Measurements from ENCODE around the gene KIF5C. TPM values are rescaled to one million over a fixed set of nuclear protein-coding genes. Genes with fewer than 3 reads are reported as not detected.

Gene KIF5C
- total and polyA plus RNA-seq, 2 donors: 0.19 to 1.4 TPM

DNA sequence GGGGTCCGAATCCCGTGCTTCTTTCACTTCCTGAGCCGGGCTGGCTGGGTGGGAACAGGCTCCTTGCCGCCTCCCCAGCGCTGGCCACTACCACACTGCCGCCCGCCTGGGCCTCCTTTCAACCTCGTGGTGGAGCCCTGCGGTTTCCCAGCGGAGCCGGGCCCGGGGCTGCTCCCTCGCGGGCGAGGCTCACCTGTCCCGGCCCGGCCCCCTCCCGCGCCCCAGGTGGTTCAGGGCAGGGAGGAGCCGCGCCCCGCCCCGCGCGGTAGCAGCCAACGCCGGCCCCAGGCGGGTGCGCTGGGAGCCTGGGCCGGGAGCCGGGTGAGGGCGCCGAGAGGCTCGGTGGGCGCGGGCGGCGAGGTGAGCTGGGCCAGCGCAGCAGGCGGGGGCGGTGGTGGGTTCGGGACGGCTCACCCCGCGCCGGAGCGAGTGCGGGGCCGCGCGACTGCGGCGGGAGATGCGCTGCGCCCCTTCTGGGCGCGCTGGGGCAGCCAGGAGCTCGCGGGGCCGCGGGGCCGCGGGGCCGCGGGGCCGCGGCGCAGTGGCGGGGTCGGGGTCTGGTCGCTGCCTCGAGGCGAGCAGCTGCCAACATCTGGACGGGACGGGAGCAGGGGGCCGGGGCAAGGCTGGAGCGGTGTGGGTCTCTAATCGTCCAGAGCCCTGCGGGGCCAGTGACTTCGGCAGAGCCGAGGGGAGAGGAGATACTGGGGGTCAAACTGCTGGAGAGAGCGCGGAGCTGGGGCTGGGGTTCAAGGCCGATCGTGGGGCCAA, 163.6 kb downstream of the KIF5C start, which contains the start of gene LYPD6B:
Gene LYPD6B (plus strand): TSS at position 258 of the 771 bp plus-strand sequence. CDS start 92,250 bp downstream, outside the sequence.
- H3K36me3 ChIP-seq (ENCODE audit: control insufficient read depth in 2 of 2, insufficient read depth in 2 of 2, low read length in 1 of 2): no peaks in the 10 kb centered on the region
- WGBS: 3% methylated on average over 85 of the region's 85 CpGs
- H3K4me3 ChIP-seq (ENCODE audit: low read length in 2 of 2): peak within 1 kb of the TSS in 1 of 2 donors; percentile 21
- H3K27me3 ChIP-seq (ENCODE audit: control insufficient read depth in 2 of 2, insufficient read depth in 1 of 2, low read length in 1 of 2): peaks cover 24 to 44% of the 10 kb centered on the region in 2 donors
- H3K27ac ChIP-seq (ENCODE audit: low read depth in 1 of 2, low read length in 1 of 2): no peak within 1 kb of the TSS
- peaks cover 0 to 2% of the 10 kb centered on the region in 2 donors for H3K4me1 ChIP-seq (ENCODE audit: control insufficient read depth in 2 of 2, insufficient read depth in 2 of 2, low read length in 2 of 2)
- no peak for DNase-seq (ENCODE audit: low read depth in 6 of 9, low spot score in 9 of 9)
- H3K9me3 ChIP-seq (ENCODE audit: control insufficient read depth in 2 of 2, insufficient read depth in 1 of 2, low read length in 1 of 2): no peaks in the 10 kb centered on the region

DNA sequence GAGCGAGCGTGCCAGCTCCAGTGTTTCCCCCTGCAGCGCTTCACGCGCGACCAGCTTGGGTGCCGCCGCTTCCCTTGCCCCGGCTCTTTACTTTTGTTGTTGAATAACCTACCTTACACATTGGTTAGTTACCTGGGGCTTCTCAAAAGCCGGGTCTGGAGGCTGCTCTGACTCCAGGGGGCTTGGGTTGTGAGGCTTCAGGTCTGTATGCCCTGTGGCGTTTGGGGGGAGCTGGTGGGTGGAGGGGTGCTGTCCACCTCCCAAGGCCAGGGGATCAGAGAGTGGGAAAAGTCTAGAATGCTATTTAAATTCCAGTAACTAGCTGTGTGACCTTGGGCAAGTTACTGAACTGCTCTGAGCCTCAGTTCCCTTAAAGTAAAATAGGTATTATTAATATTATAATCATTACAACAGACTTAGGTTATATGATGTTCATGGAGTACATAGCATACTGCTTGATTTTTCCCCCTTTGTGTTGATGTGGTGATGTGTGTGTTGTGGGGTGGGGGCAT, 164.2 kb downstream of the KIF5C start:
- H3K4me3 ChIP-seq (ENCODE audit: low read length in 2 of 2): no peak overlapping the region
- peaks cover 0 to 2% of the 10 kb centered on the region in 2 donors for H3K4me1 ChIP-seq (ENCODE audit: control insufficient read depth in 2 of 2, insufficient read depth in 2 of 2, low read length in 2 of 2)
- no peak overlapping the region for H3K27ac ChIP-seq (ENCODE audit: low read depth in 1 of 2, low read length in 1 of 2)
- H3K27me3 ChIP-seq (ENCODE audit: control insufficient read depth in 2 of 2, insufficient read depth in 1 of 2, low read length in 1 of 2): peaks cover 24 to 44% of the 10 kb centered on the region in 2 donors
- DNase-seq (ENCODE audit: low read depth in 6 of 9, low spot score in 9 of 9): no peak
- no peaks in the 10 kb centered on the region for H3K9me3 ChIP-seq (ENCODE audit: control insufficient read depth in 2 of 2, insufficient read depth in 1 of 2, low read length in 1 of 2)
- WGBS: 56% methylated on average over 11 of the region's 11 CpGs
- H3K36me3 ChIP-seq (ENCODE audit: control insufficient read depth in 2 of 2, insufficient read depth in 2 of 2, low read length in 1 of 2): no peaks in the 10 kb centered on the region

- 78% methylated on average over 7 of the region's 7 CpGs for WGBS
- H3K36me3 ChIP-seq (ENCODE audit: control insufficient read depth in 2 of 2, insufficient read depth in 2 of 2, low read length in 1 of 2): no peaks in the 10 kb centered on the region
- peaks cover 24 to 44% of the 10 kb centered on the region in 2 donors for H3K27me3 ChIP-seq (ENCODE audit: control insufficient read depth in 2 of 2, insufficient read depth in 1 of 2, low read length in 1 of 2)
- no peak overlapping the region for H3K4me3 ChIP-seq (ENCODE audit: low read length in 2 of 2)
- H3K4me1 ChIP-seq (ENCODE audit: control insufficient read depth in 2 of 2, insufficient read depth in 2 of 2, low read length in 2 of 2): peaks cover 0 to 2% of the 10 kb centered on the region in 2 donors
- H3K9me3 ChIP-seq (ENCODE audit: control insufficient read depth in 2 of 2, insufficient read depth in 1 of 2, low read length in 1 of 2): no peaks in the 10 kb centered on the region
- peak in 3 of 9 donors; percentile 11 to 16 (median 13) for DNase-seq (ENCODE audit: low read depth in 6 of 9, low spot score in 9 of 9)
- H3K27ac ChIP-seq (ENCODE audit: low read depth in 1 of 2, low read length in 1 of 2): no peak overlapping the region
Measured at GRCh38 chr2:149040451-149040850, 165.4 kb downstream of the KIF5C start.

GRCh38 chr2:149041482-149041881, 166.5 kb downstream of the KIF5C start:
- peaks cover 0 to 2% of the 10 kb centered on the region in 2 donors for H3K4me1 ChIP-seq (ENCODE audit: control insufficient read depth in 2 of 2, insufficient read depth in 2 of 2, low read length in 2 of 2)
- WGBS: 98% methylated on average over 1 of the region's 1 CpG
- no peak for DNase-seq (ENCODE audit: low read depth in 6 of 9, low spot score in 9 of 9)
- no peaks in the 10 kb centered on the region for H3K9me3 ChIP-seq (ENCODE audit: control insufficient read depth in 2 of 2, insufficient read depth in 1 of 2, low read length in 1 of 2)
- peaks cover 24 to 40% of the 10 kb centered on the region in 2 donors for H3K27me3 ChIP-seq (ENCODE audit: control insufficient read depth in 2 of 2, insufficient read depth in 1 of 2, low read length in 1 of 2)
- no peak overlapping the region for H3K4me3 ChIP-seq (ENCODE audit: low read length in 2 of 2)
- H3K27ac ChIP-seq (ENCODE audit: low read depth in 1 of 2, low read length in 1 of 2): no peak overlapping the region
- H3K36me3 ChIP-seq (ENCODE audit: control insufficient read depth in 2 of 2, insufficient read depth in 2 of 2, low read length in 1 of 2): no peaks in the 10 kb centered on the region

DNA sequence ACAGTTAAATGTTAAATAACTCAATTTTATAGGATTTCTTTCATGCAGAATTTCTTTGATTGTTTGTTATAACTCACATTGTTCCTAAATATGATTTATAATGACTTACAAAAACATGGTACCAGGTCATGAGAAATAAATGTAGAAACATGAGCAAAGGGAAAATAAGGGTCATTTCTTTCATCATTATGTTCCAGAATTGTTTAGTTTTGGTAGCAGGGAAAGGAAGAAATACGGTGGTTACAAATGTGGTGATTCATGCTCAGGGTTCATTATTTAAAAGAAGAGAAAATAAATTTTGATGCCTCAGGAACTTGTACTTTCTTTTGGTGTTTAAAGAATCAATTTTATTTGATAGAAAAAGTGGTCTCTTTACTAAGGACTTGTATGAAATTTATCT, 167.9 kb downstream of the KIF5C start:
- Histone ChIP-seq H3K9me3 (ENCODE audit: control insufficient read depth in 2 of 2, insufficient read depth in 1 of 2, low read length in 1 of 2) (no peaks in the 10 kb centered on the region), H3K4me1 (ENCODE audit: control insufficient read depth in 2 of 2, insufficient read depth in 2 of 2, low read length in 2 of 2) (peaks cover 0 to 2% of the 10 kb centered on the region in 2 donors), H3K4me3 (ENCODE audit: low read length in 2 of 2) (no peak overlapping the region), H3K27ac (ENCODE audit: low read depth in 1 of 2, low read length in 1 of 2) (no peak overlapping the region), H3K36me3 (ENCODE audit: control insufficient read depth in 2 of 2, insufficient read depth in 2 of 2, low read length in 1 of 2) (no peaks in the 10 kb centered on the region), H3K27me3 (ENCODE audit: control insufficient read depth in 2 of 2, insufficient read depth in 1 of 2, low read length in 1 of 2) (peaks cover 20 to 26% of the 10 kb centered on the region in 2 donors)
- 86% methylated on average over 1 of the region's 1 CpG for WGBS
- DNase-seq (ENCODE audit: low read depth in 6 of 9, low spot score in 9 of 9): no peak

- no peaks in the 10 kb centered on the region for H3K9me3 ChIP-seq (ENCODE audit: control insufficient read depth in 2 of 2, insufficient read depth in 1 of 2, low read length in 1 of 2)
- H3K36me3 ChIP-seq (ENCODE audit: control insufficient read depth in 2 of 2, insufficient read depth in 2 of 2, low read length in 1 of 2): no peaks in the 10 kb centered on the region
- DNase-seq (ENCODE audit: low read depth in 6 of 9, low spot score in 9 of 9): no peak
- peaks cover 5 to 12% of the 10 kb centered on the region in 2 donors for H3K27me3 ChIP-seq (ENCODE audit: control insufficient read depth in 2 of 2, insufficient read depth in 1 of 2, low read length in 1 of 2)
- H3K4me1 ChIP-seq (ENCODE audit: control insufficient read depth in 2 of 2, insufficient read depth in 2 of 2, low read length in 2 of 2): no peaks in the 10 kb centered on the region
- H3K4me3 ChIP-seq (ENCODE audit: low read length in 2 of 2): no peak overlapping the region
- H3K27ac ChIP-seq (ENCODE audit: low read depth in 1 of 2, low read length in 1 of 2): no peak overlapping the region
- 85% methylated on average over 1 of the region's 1 CpG for WGBS
Measured at GRCh38 chr2:149044500-149044899, 169.5 kb downstream of the KIF5C start.

DNA sequence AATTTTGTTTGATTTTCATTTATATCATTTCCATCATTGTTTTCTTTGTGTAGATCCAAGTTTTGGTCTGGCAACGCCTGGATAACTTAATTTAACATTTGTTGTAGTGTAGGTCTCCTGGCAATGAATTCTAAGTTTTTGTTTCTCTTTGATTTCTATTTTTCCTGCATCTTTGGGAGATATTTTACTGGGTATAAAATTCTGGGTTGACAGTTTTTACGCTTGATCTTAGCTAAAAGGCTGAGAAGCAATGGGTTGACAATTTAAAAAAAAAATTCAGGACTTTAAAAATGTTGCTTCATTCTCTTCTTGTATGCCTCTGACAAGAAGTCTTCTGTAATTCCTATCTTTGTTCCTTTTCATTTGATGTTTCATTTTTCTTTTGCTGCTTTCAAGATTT, 172.1 kb downstream of the KIF5C start:
- 88% methylated on average over 2 of the region's 2 CpGs for WGBS
- H3K4me1 ChIP-seq (ENCODE audit: control insufficient read depth in 2 of 2, insufficient read depth in 2 of 2, low read length in 2 of 2): no peaks in the 10 kb centered on the region
- no peaks in the 10 kb centered on the region for H3K27me3 ChIP-seq (ENCODE audit: control insufficient read depth in 2 of 2, insufficient read depth in 1 of 2, low read length in 1 of 2)
- no peak overlapping the region for H3K4me3 ChIP-seq (ENCODE audit: low read length in 2 of 2)
- no peaks in the 10 kb centered on the region for H3K36me3 ChIP-seq (ENCODE audit: control insufficient read depth in 2 of 2, insufficient read depth in 2 of 2, low read length in 1 of 2)
- no peaks in the 10 kb centered on the region for H3K9me3 ChIP-seq (ENCODE audit: control insufficient read depth in 2 of 2, insufficient read depth in 1 of 2, low read length in 1 of 2)
- DNase-seq (ENCODE audit: low read depth in 6 of 9, low spot score in 9 of 9): no peak
- H3K27ac ChIP-seq (ENCODE audit: low read depth in 1 of 2, low read length in 1 of 2): no peak overlapping the region

DNA sequence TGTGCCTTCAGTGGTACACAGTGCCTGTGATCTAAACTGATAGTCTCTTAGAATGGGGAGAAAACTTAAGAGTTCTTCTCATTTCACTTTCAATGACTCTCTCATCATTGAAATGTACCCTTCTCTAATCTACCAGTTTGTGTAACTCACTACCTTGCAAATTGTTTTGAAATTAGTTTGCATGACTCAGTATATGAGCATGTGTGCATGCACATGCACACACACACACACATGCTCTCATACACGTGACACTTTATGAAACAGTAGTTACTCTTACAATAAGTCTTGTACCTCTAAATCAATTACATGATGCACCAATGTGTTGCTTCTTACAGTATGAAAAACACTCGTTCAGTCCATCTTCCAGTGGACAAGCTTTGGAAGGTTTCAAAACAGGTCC, 174.1 kb downstream of the KIF5C start:
- Histone ChIP-seq H3K27ac (ENCODE audit: low read depth in 1 of 2, low read length in 1 of 2) (no peak overlapping the region), H3K36me3 (ENCODE audit: control insufficient read depth in 2 of 2, insufficient read depth in 2 of 2, low read length in 1 of 2) (no peaks in the 10 kb centered on the region), H3K9me3 (ENCODE audit: control insufficient read depth in 2 of 2, insufficient read depth in 1 of 2, low read length in 1 of 2) (no peaks in the 10 kb centered on the region), H3K27me3 (ENCODE audit: control insufficient read depth in 2 of 2, insufficient read depth in 1 of 2, low read length in 1 of 2) (no peaks in the 10 kb centered on the region), H3K4me3 (ENCODE audit: low read length in 2 of 2) (no peak overlapping the region), H3K4me1 (ENCODE audit: control insufficient read depth in 2 of 2, insufficient read depth in 2 of 2, low read length in 2 of 2) (no peaks in the 10 kb centered on the region)
- no peak for DNase-seq (ENCODE audit: low read depth in 6 of 9, low spot score in 9 of 9)
- 92% methylated on average over 2 of the region's 2 CpGs for WGBS

DNA sequence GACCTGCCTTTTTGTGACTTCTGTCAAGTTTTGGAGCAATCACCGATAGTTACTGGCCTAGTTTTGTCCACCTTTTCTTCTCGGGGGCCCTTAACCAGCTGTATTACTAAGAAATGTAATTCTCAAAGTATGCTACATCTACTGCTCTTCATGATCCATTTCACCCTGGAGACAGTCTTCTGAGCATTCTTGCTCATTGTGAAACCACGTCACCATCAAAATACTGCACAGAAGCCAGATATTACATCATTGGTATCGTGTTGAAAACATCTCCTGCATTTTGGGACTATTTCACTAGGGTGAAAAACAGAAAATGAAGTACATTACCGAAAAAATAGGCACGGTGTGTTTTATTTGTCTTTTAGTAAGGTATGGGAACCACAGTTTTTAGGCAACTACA, 175.2 kb downstream of the KIF5C start:
- Histone ChIP-seq H3K4me3 (ENCODE audit: low read length in 2 of 2) (no peak overlapping the region), H3K27me3 (ENCODE audit: control insufficient read depth in 2 of 2, insufficient read depth in 1 of 2, low read length in 1 of 2) (no peaks in the 10 kb centered on the region), H3K4me1 (ENCODE audit: control insufficient read depth in 2 of 2, insufficient read depth in 2 of 2, low read length in 2 of 2) (no peaks in the 10 kb centered on the region), H3K36me3 (ENCODE audit: control insufficient read depth in 2 of 2, insufficient read depth in 2 of 2, low read length in 1 of 2) (no peaks in the 10 kb centered on the region), H3K27ac (ENCODE audit: low read depth in 1 of 2, low read length in 1 of 2) (no peak overlapping the region), H3K9me3 (ENCODE audit: control insufficient read depth in 2 of 2, insufficient read depth in 1 of 2, low read length in 1 of 2) (no peaks in the 10 kb centered on the region)
- 95% methylated on average over 6 of the region's 6 CpGs for WGBS
- DNase-seq (ENCODE audit: low read depth in 6 of 9, low spot score in 9 of 9): no peak
